GM19463 (cell line): ENCODE results near the gene LHX2.

Source experiments
- ATAC-seq: cut with Tn5 transposase; IDR thresholded peaks from one replicate; pipeline ENCODE4 v1.9.1; 2021; ENCODE audit warnings: mild to moderate bottlenecking, moderate library complexity; ENCODE audit not compliant: unreplicated experiment

The LHX2 gene

DNA sequence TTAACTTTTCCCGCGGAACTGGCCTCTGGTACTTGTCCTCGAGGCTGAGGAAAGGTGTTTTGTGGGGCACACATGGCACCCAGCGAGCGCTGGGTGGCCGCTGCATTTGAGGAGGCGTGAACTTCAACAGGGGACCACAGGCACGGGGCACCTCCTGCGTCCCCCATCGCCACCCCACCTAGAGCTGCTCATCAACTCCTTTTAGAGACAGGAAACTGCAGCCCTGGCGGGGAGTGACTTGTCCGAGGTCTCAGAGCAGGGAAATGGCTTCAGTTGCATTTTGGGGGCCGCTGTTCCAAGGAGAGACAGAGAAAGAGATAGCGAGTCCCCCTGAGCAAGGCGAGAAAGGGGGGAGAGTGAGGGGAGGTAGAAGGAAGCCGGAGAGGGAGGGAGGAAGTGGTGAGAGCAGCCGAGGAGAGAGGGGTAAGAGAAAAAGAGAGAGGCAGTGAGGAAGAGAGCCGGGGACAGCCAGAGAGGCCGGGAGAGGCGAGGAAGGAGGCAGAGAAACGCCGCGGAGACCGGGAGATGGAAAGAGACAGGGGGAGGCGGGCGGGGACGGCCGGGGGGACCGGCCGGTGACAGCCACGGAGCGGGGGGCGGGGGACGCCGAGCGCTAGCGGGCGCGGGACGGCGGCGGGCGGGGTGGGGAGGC, 12.5 kb upstream of the LHX2 start:
- ATAC-seq, result no peak

DNA sequence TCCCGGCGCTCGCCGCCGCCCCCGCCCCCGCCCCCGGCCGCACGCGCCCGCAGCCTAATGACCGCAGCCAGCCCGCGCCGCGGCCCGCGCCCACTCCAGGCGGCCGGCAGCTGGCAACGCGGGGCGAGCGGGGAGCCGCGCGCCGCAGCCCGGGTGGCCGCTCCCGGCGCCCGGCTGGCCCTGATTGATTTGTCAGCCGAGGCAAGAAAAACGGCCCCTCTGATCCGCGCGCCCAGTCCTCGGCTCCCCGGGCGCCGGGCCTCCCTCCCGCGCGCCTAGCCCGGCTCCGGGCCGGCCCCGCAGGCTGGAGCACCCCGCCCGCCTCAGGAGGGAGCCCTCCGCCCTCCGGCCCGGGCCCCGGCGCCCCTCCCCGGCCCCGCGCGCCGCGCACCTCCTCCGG, 11.9 kb upstream of the LHX2 start:
- ATAC-seq, result no peak

DNA sequence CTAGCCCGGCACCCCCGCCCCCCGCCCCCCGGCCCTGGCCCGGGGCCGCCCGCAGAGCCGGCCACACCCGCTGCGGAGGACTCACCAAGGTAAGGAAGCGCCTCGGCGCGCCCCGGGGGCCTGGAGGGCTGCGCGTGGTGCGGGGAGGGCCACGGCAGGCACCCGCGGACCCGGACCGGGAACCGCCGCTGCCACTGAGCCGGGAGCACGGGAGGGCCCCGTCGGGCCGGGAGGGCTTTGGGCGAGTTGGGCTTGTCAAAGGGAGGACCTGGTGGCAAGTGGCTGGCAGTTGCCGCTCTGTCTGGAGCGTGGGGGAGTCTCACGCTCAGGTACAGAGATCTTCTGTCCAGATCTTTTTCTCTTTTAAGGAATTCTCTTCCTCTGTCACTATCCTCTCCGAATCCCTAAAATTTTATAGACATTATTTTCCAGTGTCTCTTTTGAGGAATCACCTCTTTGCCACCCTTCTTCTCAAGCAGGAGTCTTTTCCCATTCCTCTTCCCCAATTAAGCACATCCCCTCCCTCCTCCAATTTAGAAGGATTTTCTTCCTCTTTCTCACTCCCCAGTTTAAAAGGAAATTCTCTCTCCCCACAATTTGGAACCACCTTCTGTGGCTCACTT, 11.3 kb upstream of the LHX2 start:
- ATAC-seq, result no peak

DNA sequence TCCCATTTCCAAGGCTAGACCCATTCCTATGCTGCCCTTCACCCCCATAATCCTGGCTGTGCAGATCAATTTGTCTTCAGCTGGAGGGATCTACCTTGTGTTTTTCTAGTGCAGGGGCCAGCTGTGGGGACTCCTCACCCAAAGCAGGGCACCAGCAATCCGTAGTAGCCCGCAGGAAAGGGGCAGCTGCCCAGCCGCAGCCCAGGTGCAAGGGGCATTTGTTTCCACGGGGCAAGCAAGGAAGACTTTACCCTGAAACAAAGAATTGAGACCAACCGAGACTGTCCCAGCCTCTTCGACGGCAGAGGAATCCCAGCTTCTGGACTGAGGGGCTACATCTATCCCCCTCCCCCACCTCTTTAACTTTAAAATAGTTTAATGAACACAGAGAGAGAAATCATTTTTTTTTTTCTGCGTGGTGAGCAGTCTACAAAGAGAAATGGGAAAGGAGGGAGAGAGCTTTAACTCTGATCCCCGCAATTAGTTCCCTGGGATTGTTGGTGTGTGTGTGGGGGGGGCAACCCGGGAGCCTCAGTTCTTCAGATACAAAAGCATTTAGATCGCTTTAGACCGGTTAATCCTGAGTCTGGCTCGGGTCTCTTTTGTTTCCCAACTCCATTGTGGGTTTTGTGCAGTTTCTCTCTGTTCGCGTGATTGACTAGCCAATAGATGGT, 10.6 kb upstream of the LHX2 start:
- no peak for ATAC-seq

DNA sequence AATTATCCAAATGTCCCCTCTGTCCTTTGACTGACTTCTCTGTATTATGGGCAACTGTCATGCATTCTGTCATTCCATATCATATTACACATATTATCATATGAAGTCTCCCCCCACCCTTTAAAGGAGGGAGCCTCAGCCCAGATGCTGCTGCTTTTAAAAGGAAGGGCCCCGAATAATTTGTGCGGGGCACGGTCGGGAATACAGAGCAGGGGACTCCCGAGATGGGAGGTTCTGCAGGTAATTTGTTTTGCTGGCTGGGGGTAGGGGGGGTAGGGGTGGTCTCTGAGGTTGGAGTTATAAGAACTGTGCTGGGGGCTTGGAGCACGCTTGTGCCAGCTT, 10.1 kb upstream of the LHX2 start:
- no peak for ATAC-seq

DNA sequence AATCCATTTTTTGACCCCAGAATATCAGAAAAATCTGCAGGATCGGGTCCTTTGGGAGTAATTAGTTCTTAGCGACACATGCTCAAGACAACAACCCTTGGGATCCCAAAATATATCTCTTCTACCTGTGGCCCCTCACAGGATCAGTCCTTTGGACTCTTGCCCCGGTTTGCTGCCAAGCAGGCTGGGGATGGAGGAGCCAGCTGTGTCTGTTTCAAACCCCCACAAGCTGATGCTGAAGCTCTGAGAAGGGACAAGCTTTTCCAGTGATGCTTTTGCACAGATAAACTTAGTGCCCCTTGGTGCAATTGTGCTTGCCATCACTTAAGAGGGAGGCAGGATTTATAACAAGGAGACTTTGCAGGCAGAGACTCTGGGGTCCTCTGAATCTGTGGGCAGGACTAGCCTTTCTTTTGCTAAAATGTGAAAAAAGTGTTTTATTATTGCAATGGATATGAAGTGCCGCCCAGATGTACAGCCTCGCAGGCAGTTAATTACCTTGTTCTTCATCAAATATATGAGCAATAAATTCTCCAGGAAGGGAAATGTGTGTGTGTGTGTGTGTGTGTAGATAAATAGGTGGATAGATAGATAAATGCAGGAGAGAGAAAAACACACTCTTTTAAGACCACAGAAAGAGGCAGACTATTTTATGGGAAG, 9.6 kb upstream of the LHX2 start:
- no peak for ATAC-seq

DNA sequence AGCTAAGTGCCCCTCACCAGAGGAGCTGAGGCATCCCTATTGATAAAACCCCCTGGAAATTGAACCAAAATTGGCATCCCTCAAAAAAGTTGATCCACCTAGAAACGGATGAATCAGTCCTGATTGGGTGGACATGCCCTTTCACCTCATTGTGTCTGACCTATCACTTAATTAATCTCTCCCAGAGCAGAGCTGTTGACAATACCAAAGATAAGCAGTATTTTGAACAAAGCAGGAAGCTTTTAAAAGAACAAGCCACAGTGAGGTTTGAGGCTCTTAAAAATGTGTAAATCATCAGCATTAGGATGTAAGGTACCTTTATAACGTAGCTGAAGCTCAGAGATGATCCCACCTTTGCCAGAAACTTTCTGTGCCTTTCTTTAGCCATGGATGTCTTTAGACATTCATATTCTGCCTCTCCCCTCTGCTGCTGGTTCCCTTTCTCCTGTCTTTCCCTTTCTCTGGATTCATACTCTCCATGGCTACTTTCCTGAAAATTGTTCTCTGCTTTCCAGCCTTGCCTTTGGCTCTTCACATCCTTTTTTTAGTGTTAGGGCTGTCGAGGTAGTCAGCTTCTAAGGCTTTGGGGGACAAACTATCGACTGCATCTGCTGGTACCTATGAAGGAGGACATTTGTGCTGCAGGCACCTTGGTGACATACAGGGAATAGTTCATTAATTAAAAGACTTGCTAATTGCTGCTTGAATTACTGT, 7.8 kb upstream of the LHX2 start:
- ATAC-seq, result no peak

DNA sequence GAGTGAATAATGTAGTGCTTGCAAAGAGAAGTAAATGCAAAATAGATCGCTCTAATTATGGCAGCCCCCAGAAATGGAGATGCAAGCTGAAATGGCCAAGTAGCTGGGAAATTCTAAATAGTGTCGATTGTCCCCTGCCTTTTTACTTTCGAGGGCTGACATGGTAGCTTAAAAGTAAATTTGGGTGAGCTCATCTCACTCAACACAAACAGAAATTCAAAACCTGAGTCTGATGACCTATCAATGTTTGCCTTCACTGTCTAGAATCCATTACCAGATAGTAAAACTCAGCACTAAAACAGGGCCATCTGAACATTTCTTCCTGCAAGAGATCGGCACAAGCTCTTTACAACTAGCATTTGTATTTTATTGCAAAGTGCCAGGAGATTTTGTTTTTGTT, 7.0 kb upstream of the LHX2 start:
- no peak for ATAC-seq

DNA sequence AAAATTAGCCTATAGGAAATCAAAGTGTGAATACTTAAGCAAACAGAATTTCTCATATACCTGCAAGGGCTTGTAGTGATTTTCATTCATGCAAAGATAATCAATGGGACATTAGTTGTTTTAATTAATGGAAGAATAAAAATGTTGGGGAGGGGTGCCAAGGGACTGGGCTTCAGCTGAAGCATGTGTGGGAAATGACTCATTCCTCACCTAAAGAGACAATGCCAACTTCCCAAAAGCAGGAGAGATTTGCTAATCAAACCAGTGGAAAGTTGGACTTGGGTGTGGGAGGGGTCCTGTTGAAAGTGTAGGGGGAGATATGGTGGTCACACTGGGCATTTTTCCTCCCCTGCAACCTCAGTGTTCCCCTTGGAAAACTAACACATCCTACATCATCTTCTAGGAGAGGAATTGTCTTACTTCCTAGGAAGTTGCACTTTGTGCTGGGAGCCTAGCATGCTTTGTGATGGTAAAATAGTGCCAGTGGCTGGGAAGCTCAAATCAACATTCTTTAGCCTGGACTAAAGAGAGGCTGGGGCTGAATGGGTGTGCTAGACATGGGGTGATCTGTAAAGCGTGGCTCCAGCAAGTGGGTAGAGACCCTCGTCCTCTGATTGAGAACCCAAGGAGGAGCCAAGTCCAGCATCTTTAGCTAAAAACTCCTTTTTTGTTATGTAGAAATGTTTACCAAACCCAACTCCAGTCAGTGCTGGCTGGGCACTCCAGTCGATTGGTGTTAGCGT, 6.4 kb upstream of the LHX2 start:
- ATAC-seq, result no peak

DNA sequence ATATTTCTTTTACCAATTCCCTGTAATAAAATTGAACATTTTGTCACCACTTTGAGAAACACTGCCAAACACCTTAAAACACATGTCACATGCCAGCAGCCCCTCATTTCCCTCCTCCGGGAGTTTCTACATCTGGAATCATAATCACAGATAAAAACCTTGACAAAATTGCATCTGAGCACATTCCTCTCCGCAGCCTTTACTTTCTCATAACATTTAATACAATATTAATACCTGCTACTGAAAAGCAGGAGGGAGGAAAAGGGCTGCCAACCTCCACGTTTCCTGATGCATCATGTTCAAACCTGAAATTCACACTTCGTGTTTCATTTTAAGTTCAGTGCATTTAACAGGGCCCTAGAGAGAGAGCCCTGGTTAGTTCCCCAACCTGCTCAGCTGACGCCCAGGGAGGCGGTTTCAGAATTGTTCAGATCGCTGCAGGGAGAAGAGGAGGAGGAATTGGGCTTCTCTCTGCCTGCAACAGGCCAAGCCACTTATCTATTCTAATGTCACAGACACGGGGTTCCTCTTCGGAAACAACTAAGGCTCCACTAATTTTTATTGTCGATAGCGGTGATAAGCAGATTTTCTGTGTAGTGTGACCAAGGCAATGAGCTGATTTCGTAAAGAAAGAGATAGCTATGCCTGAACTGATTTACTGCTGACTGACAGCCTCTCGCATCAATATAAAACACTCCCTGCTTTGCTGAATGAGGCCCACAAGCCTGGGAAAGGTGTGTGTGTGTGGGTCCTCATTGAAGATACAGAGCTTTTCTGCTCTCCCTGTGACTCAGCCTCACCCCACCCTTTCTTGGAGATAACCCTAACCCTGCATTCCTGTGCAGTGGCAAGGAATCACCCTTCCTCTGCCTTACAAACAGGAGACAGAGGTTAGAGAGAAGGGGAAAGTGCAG, 4.9 kb upstream of the LHX2 start:
- ATAC-seq, result no peak

DNA sequence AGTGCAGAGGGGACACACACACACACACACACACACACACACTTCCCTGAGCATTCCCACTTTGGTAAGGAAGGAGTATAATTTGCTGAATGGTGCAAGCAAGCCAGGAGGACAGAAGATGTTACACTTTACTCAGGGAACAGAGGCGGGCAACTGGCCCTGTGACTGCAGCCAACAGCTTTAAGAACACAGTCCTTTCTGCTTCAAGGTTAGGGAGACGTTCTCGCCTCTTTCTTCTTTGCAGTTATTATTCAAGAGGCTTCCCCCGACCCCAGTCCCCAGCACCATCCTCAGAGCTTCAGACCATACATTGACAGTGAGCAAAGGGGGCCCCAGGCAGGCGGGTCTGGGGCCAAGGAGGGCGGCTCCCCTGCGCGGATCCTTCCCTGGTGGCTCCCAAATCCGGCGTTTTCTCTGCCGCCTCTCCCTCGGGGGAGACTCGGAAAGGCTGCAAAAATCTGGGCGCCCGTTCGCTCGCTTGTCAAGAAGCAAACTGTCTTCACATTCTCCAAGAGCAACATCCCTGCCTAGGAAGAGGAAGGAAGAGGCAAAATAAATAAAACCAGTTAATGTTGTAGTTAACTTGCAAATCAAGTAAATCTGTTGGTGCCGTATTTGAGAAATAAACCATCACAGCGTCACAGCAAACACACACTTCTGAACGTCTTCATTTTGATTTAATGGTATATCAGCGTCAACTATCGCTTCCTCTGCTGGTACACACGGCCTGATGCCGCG, 3.8 kb upstream of the LHX2 start:
- no peak for ATAC-seq

DNA sequence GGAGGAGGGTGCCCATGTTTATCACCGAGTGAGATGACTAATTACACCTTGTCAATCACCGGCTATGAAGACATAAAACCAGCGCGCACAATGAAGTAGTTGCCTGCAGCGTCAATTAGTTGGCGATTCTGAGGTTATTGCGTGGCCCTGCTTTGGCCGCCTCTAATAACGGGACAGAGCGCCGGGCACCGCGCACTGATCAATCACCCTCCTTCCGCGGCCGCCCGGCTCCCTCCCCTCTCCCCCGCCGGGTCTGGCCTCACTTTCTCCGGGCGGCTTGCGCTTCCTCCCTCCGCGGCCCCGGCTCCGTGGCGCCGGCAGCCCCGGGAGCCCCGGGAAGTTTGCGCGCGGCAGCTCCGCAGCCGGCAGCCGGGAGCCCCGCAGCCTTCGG, 3.3 kb upstream of the LHX2 start:
- no peak for ATAC-seq

DNA sequence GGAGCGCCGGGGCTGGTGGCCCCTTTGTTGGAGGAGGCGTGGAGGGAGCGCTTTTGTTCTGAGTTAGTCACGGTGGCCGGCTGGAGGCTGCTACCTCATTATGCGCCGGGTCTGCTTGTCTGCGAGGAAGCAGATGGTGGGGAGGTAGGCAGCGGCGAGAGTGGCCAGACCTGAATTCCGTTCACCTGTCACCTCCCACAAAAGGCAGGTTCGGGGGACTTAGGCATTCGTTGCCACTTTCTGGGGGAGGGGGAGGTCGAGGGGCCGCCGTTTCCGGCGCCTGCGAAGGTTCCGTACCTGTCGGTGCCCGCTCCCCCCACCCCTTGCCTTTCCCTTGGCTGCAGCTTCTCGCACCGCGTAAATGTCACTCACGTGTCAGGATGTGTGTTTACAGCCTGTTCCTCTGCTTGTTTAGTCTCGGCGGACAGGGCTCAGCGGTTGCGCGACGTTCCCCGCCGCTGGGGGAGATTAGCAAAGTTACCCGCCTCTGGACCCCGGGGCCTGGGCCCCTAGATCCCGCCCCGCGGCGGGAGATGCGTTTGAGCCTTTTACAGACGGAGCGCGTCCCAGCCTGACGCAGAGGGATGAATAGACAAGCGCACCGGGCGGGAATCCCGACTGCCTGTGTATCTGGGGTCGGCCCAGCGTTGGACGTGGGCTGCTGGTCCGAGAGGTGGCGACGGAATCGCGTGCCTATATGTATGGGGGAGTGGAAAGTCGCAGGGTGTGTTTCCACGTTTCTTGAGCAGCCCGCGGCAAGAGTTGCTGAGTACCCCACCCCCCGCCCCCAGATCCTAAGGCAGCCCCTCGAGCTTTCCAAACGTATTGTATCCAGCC, 2.7 kb upstream of the LHX2 start:
- no peak for ATAC-seq

DNA sequence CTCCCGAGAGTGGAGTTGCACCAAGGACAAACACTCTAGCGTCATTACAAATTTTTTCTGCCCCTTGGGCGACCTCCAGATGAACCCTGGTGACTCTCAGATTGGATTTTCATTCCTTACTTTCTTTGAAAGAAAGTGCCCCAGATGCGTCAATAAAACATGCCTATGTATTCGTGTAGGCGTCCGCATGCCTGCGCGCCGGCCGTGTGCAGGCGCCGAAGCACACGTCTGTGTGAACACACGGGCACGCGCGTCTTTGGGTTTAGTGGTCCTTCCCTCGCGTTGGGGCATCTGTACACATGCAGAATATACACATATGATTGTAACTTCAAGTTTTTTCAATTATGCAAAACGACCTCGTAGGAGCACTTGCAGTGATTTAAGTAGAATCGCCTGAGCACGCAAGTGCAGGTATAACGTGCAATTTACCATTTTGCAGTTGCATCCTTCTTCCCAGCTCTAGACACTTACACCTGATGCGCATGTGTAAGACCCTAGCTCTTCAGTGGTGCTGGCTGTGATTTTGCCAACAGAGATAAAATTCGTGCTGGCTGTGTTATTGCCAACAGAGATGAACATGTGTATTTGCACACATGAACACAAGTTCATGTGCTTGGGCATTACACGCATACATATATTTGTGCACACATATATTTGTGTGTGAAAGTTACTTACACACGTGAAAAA, 1.9 kb upstream of the LHX2 start:
- no peak for ATAC-seq

DNA sequence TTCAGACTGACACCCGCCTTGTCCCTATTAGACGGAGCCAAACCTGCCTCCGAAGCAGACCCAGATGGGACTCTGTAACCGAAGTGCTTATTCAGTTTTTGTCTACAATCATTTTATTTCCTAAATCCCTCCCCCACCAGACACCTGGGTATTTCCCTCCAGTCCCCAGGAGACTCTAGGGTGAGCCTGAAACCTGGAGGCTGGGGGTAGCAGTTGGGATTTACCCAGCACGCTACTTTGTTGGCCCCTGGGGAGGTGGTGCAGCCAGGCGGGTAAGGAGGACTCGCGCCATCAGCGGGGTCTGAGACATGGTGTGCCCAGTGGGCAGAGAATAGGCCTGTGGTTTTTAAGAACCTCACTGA, 1.3 kb upstream of the LHX2 start:
- ATAC-seq, result no peak

DNA sequence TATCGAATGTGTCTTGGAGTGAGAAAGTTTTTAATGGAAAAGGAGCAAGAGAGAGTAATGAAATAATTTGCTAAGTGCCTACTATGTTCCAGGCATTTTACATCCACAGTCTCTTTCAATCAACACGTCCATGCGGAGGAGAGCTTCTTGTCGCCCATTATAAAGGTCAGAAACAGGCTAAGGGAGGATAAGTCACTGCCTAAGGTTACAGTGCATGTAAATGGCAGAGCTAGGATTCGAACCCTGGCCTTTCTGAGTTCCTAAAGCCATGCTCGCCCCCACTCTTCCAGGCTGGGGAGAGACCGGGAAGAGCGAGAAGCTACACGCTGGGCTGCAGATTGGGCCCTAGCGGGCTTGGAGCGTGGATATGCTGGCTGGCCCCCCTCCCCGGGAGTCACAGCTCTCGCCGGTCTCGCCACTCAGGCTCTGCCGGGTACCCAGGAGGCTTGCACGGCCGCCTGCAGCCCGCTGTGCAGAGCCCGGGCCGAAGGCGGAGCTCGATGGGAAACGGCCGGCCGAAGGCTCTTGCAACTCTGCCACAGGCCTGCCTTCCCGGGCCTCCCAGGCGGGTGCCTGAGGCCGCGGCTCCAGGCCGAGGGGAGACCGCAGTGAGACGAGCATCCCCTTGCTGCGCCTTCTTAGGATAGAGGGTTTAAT, 775 bp upstream of the LHX2 start:
- no peak for ATAC-seq
